GM18907 (cell line): ENCODE results near the gene MYO7B.

Experiments used
- ATAC-seq: cut with Tn5 transposase; IDR thresholded peaks from one replicate; pipeline ENCODE4 v1.9.1; 2021; ENCODE audit warnings: mild to moderate bottlenecking, moderate library complexity; ENCODE audit not compliant: unreplicated experiment

MYO7B gene

GRCh38 chr2:127646487-127647241 lies 111.2 kb downstream of the MYO7B start:
- no peak for ATAC-seq

GRCh38 chr2:127647242-127648190 lies 112.0 kb downstream of the MYO7B start:
- ATAC-seq, result no peak

GRCh38 chr2:127648321-127648720 lies 112.8 kb downstream of the MYO7B start:
- no peak for ATAC-seq

- ATAC-seq, result no peak
Observed at GRCh38 chr2:127649100-127649611, 113.7 kb downstream of the MYO7B start.

GRCh38 chr2:127649684-127650040 lies 114.2 kb downstream of the MYO7B start:
- ATAC-seq, result peak; percentile 68

- ATAC-seq, result peak; percentile 7
Observed at GRCh38 chr2:127650041-127650784, 114.7 kb downstream of the MYO7B start.

GRCh38 chr2:127650785-127651380 lies 115.4 kb downstream of the MYO7B start:
- ATAC-seq, result no peak

GRCh38 chr2:127651381-127651809 lies 115.9 kb downstream of the MYO7B start:
- no peak for ATAC-seq

- no peak for ATAC-seq
Observed at GRCh38 chr2:127651971-127652550, 116.6 kb downstream of the MYO7B start.

GRCh38 chr2:127652786-127653357 lies 117.4 kb downstream of the MYO7B start:
- ATAC-seq, result no peak

- no peak for ATAC-seq
Observed at GRCh38 chr2:127653421-127654083, 118.1 kb downstream of the MYO7B start.

- no peak for ATAC-seq
Observed at GRCh38 chr2:127654084-127654837, 118.8 kb downstream of the MYO7B start.

- ATAC-seq, result no peak
Observed at GRCh38 chr2:127654838-127655175, 119.3 kb downstream of the MYO7B start.

GRCh38 chr2:127655209-127656073 lies 120.0 kb downstream of the MYO7B start:
- no peak for ATAC-seq

- no peak for ATAC-seq
Observed at GRCh38 chr2:127656569-127657231, 121.2 kb downstream of the MYO7B start.

- no peak for ATAC-seq
Observed at GRCh38 chr2:127657232-127657595, 121.7 kb downstream of the MYO7B start.

GRCh38 chr2:127658146-127658545 lies 122.7 kb downstream of the MYO7B start:
- no peak for ATAC-seq
